Stimulated activated CD4-positive, alpha-beta T cell treated with anti-CD3 and anti-CD28 coated beads, Interleukin-1b, Interleukin-23, amount 100 ng/mL, for 4 hours (primary cell): ENCODE data around the gene VNN1.
A peak's percentile ranks its signal among the peaks of the same experiment; 100 is the strongest.

Source experiments
- DNase-seq, 2 donors: peaks; one replicate each; pipeline ENCODE4 v3.0.0-alpha.2; 2020; ENCODE audit warnings: low read depth in 2 of 2

VNN1 gene, protein sequence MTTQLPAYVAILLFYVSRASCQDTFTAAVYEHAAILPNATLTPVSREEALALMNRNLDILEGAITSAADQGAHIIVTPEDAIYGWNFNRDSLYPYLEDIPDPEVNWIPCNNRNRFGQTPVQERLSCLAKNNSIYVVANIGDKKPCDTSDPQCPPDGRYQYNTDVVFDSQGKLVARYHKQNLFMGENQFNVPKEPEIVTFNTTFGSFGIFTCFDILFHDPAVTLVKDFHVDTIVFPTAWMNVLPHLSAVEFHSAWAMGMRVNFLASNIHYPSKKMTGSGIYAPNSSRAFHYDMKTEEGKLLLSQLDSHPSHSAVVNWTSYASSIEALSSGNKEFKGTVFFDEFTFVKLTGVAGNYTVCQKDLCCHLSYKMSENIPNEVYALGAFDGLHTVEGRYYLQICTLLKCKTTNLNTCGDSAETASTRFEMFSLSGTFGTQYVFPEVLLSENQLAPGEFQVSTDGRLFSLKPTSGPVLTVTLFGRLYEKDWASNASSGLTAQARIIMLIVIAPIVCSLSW

DNA sequence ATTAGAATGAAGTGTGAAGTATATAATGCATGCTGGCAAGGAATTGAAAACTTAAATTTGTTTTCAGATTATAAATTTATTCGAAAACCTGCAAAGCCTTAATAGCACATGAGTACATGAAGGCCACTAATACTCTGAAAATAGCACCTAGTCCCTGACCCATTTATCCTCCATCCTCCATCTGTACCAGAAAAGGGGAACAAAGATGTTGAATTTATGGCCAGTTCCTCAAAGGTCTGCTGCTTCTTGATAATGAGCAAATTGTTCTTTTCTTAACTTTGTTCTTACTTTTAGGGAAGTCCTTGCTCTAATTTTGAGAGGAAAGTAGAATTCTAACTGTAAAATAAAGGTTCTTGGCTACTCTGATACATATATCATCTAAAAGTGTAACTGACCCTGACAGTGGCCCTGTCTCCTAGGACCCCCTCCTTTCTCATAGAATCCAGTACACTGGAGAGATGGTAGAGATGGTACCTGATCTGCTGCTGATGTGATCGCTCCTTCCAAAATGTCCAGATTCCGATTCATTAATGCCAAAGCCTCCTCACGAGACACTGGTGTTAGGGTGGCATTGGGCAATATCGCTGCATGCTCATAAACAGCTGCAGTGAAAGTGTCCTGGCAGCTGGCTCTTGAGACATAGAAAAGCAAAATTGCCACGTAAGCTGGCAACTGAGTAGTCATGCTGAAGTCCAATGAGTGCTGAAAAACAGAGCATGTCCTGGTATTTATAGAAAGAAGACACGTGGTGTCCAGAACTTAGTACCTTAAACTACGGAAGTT, at the start of gene VNN1:
TSS of gene VNN1 (minus strand) at position 704 of the 783 bp plus-strand sequence. CDS start at position 684, 20 bp downstream.
- no peak for DNase-seq

DNA sequence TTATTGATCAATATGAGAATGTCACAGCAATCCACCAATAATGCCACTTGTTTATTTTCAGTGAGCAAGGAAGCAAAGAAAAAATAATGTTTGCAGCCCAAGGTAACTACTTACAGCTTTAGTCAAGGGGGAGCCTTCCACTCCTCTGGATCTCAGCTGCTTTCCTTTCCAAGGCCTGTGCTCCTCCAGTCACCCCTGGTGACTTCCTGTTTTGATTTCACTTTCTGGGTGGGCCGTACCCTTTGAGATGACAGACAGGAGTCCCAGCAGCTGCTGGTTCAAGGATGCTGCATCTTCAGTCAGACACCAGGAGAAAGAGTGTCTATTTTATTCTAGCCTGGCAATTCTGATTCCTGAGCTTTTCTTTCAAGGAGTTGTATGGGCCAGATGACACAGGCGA, 49.4 kb upstream of the VNN1 start:
- peak; percentile 1 to 8 for DNase-seq

DNA sequence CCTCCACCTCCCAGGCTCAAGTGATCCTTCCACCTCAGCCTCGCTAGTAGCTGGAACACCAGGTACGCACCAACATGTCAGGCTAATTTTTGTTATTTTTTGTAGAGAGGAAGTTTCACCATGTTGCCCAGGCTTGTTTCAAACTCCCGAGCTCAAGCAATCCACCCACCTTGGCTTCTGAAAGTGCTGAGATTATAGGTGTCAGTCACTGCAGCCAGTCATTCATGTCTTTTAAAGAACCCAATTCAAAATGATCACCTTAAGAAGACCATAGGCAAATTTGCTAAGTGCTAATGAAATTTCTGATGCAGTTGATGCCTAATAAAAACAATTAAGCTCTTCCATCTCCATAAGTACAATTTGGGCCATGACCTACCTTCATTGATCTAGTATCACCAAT, 46.4 kb upstream of the VNN1 start:
- DNase-seq: no peak

DNA sequence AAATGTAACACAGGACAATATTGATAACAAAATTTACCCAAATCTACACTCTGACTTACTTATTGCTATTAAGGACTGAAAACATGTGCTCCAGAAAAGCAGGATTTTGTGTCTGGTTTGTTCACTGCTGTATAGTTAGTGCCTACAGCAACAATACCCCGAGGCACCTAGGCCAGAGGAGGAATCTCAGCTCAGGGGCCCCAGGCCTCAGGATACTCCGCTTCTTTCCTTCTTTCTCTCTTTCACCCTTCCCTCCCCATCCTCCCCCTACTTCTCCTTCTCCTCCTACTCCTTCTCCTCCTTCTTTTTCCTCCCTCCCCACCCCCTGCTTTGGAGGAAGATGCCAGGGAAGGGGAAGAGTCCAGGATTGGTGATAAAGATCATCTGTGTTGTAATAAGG, 44.8 kb upstream of the VNN1 start:
- no peak for DNase-seq

DNA sequence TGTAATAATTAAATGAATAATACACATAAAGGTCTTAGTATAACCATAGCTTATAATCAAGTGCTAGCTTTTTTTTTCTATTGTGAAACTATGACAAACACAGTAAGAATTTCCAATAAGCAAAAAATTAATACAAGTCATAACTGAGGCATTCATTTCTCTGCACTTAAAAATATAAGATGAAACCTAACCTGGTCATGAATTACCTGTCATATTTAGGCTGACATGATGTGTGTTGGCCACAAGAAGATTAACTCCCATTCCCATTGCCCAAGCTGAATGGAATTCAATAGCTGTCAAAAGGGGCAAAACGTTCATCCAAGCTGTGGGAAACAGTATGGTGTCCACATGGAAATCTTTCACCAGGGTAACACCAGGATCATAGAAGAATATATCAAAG, 38.4 kb upstream of the VNN1 start:
- no peak for DNase-seq

DNA sequence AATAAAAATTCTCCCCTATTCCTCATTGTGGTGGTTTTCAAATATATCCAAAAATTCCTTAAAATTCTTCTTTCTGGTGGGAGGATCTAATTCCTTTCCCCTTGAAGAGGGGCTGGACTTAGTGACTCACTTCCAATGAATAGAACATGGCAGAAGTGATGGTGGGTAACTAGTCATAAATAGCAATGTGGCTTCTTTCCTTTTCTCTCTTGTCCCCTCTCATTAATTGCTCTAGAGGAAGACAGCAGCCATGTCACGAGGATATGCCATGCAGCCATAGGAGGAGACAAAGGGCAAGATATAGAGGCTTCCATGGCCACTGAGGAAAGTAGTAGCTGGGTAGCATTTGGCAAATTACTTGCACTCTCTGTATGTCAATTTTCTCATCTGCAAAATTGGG, 38.0 kb upstream of the VNN1 start:
- DNase-seq: no peak

DNA sequence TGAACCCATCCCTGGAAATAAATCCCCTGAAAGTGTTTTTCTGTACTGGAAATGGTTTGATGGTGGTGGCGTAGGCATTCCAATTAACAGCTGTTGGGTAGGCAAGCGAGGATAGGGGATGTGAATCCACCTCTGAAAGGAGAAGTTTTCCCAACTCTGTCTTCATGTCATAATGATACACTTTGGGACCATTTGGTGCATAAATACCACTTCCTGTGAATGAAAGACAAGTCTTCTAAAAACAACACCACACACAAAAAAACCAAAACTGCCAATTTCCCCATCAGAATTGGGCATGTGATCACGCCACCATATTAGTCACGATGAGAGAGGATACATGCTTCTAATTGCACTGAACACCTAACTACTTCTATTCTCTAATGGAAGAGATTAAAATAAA, 37.5 kb upstream of the VNN1 start:
- DNase-seq: no peak

DNA sequence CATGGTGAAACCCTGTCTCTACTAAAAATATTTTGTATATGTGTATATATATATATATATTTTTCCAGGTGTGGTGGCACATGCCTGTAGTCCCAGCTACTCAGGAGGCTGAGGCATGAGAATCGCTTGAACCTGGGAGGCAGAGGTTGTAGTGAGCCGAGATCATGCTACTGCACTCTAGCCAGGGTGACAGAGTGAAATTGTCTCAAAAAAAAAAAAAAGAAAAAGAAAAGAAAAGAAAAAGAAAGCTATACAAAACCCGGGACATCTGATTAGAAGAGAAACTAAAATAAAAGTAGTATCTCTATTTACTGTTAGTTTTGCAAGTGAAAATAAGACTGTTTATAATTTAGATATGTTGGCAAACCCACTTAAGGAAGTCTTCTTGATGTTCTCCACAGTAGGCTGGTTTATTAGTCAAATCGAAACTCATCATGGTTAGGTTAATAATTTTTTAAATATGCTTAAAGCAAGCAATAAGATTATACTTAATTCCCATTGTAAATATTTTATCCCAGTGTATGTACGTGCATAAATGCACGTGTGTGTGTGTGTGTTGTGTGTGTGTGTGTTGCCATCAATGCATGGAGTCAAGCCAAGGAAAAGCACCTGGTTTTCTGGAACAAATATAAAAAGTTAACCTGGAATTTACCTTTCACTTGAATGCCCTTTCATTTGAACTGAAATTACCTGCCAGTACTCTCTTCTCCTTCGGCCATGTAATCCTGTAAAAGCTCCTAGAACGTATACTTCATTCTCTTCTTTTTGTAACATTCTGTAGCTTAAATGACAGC, 36.8 kb upstream of the VNN1 start:
- no peak for DNase-seq

DNA sequence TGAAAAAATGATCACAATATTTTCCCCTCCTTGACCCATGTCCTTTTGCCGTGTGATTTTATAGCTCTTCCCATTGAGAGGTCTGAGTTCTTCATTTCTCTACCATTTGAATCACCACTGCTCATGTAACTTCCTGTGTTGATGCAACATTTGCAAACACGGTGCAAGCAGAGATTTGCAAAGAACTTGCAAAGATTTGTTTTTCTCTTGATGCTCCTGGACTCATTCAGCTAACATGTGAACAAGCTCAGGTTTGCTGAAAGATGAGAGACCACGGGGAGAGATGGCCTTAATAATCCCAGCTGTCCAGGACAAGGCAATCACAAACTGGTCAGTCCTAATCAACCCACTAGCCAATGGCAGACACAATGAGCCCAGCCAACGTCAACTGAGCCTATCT, 35.3 kb upstream of the VNN1 start:
- DNase-seq: no peak

DNA sequence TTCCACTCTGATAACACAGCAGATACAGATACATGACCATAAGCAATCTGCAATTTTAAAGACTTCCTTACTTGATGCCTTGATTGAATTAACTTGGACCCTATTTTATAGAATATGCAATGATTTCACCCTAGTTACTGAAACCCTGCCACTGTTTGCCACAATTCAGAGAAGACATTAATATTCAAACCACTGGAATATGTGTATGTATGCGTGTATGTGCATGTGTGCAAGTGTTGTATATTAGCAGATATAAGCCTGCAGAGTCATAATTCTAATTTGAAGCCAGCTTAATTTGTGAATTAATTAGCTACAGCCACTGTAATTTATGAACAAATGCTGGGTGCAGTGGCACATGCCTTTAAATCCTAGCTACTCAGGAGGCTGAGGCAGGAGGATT, 34.6 kb upstream of the VNN1 start:
- no peak for DNase-seq

DNA sequence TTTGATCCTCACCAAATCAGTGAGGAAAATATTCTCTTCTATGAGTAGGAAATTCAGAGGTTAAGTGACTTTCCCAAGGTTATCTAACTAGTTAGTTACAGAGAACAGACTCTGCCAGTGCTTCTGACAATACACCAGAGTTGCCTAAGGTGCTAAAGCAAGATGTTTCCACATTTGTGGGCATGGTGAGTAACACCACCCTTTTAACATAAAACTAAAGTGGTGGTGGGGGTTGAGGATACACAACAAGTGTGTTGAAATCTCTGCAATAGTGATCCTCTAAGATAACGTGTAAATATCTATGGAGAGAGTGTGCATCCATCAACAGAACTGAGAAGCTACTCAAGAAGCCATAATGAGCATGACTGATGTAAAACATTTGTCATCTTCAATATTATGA, 32.2 kb upstream of the VNN1 start:
- DNase-seq: no peak

DNA sequence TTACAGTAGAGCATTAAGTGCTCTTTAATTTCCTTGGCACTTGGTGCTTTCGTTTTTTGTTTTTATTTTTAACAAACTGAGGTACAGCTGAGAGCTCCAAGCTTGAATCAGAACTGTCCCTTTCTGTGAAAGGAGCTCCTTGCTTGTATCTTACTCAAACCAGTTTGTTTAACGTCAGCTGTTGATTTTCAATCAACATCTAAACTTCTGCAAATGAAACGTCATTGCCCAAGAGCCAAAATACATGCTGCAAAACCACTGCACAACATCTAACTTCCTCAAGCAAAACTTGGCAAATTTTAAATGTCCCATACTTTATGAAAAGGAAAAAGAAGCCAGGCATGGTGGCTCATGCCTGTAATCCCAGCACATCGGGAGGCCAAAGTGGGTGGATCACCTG, 28.6 kb upstream of the VNN1 start:
- no peak for DNase-seq

DNA sequence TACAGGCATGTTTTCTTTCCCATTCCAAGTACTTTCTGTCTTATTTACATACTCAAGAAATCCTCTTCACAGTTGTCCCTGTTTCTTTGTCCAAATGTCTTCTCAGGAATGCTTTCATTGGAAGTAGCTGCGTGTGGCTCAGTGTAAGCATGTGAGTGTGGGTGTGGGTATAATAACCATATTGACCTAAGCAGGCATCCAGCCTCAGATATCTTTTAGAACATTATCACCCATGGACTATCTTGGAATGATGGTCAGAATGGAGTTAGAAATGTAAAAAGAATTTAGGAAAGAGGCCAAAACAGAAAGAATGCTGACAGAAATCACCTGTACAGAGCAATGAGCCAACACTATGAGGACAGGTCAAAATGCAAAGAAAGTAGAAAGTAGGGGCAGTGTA, 27.4 kb upstream of the VNN1 start:
- DNase-seq: no peak

DNA sequence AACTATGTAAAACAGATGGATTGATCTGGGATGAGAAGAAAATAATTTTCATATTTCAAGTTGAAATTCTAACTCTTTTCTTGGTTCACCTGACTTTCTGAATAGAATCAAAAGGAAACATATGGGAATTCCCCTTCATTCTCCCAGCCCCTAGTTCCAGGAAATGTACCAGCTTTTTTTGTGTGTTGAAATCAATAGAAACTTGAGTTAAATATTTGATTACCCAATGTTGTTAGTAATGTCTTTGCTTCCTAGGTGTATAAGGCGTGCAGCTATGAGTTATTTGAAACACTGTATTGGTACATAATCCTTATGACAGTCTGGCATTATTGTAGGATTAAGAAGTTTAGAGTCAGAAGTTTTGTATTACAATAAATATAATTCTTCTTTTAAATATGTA, 22.4 kb upstream of the VNN1 start:
- DNase-seq: no peak

DNA sequence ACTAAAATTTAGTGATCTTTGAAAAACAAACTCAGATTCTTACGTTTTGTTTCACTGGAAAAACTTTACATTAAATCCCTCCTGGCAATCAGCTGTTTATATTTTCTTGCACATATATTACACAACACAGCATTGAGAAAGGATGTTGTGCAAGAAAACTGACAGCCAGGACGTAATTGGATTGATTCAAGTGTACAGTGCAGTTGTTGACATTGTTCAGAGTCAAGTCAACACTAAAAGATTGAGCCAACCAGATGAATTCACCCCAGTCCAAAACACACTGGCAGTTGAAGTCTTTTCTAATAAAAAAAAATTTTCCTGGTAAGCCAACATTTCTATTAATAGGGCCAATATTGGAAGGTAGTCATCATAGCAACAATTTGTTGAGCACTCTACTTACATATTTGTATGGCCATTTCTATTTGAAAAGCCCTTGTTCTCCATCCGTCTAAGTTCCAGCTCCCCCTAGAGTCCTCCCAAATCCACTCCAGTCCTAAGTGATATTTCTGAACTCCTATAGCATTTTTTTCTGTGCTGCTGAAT, 20.9 kb upstream of the VNN1 start:
- no peak for DNase-seq

DNA sequence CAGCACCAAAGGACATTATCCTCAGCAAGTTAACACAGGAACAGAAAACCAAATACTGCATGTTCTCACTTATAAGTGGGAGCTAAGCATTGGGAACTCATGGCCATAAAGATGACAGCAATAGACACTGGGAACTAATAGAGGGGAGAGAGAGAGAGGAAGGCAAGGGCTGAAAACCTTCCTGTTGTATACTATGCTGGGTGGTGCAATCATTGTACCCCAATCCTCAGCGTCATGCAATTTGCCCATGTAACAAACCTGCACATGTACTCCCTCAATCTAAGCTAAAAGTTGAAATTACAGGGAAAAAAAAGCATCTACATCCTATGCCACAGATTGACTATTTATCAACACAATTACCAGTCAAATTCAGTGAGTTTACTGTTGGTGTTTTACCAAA, 20.0 kb upstream of the VNN1 start:
- DNase-seq: no peak

DNA sequence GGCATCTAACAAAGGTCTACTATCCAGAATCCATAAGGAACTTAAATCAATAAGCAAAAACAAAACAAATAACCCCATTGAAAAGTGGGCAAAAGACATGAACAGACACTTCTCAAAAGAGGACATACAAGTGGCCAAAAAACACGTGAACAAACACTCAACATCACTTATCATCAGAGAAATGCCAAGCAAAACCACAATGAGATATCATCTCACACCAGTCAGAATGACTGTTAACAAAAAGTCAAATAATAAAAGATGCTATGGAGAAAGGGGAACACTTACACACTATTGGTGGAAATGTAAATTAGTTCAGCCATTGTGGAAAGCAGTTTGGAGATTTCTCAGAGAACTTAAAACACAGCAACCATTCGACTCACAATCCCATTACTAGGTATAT, 19.4 kb upstream of the VNN1 start:
- DNase-seq: no peak

DNA sequence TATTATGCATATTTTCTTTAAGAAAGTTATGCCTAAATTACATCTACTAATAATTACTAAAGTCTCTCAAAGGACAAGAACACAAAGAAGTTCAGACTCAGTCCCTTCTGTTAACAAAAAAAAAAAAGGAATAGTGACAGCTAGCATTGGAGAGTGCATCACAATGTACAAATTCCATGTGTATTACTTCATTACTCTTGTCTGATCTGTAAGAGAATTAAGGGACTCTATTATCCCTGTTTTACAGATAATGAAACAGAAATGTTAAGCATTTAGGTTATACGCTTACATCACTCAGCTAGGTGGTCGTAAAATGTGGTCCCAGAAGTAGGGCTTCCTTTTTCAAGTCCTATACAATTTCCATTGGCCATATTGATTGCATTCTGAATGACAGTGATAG, 17.2 kb upstream of the VNN1 start:
- DNase-seq: no peak

DNA sequence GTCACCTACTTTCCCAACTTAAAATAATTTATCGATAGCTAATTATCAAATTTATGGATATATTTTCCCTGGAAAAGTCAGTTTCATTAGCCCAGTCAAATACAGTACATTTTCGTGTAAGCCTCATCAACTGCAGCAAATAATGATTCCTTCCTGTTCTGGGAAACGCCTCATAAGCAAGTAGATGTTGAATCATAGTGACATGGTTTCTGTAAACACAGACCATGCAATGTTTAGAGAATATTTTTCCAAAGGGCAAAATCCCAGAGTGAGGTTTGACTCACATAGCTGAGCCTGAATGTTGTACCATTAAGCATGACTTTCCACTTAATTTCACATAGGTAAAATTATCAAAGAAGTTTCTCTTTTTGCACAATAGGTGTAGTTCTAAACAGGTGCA, 16.7 kb upstream of the VNN1 start:
- no peak for DNase-seq

DNA sequence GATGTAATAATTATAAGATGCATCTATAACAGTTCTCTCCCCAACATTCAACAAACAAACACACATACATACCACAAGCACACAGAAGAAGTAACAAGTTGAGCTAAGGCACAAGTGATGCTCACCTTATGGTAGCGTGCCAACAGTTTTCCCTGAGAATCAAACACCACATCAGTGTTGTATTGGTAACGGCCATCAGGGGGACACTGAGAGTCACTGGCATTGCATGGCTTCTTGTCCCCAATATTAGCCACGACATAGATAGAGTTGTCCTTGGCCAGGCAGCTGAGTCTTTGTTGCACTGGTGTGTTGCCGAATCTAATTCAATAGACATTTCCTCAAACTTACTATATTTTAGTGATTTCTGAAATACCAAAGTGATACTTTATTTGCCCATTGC, 14.8 kb upstream of the VNN1 start:
- no peak for DNase-seq

DNA sequence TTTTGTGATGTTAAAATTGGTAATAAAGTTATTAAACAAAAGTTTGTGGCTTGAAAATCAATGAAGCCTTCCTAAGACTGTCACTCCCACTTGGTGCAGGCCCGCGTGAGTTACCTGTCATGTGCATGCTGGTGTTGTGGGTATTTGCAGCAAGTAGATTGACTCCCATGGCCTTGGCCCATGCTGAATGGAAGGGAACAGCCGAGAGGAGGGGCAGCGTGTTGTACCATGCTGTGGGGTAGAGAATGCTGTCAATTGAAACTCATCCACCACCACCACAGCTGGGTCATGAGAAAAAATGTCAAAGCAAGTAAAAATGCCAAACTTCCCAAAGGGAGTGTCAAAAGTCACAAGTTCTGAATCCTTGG, 12.7 kb upstream of the VNN1 start:
- DNase-seq: no peak

DNA sequence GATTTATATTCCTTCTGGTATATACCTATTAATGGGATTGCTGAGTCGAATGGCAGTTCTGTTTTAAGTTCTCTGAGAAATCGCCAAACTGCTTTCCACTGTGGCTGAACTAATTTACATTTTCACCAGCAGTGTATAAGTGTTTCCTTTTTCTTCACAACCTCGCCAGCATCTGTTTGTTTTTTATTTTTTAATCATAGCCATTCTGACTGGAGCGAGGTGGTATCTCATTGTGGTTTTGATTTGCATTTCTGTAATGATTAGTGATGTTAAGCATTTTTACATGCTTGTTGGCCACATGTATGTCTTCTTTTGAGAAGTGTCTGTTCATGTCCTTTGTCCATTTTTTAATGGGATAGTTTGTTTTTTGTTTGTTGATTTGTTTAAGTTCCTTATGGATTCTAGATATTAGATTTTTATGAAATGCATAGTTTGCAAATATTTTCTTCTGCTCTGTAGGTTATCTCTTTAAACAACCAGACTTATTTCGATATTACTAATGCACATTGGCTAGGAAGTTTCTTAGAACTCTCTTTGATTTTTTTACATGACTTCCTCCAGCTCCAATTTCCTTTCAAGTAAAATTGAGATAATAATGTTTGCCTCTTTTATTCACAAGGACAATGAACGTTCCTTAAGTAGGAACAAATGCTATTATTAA, 12.2 kb upstream of the VNN1 start:
- DNase-seq: no peak
